ENCODE results near the gene RPRD1A.
"Not testable (repeated sequence)": the region's sequence is repeated elsewhere in the genome, so short reads cannot be mapped to it uniquely, and the experiment has no call there.

RPRD1A gene, protein sequence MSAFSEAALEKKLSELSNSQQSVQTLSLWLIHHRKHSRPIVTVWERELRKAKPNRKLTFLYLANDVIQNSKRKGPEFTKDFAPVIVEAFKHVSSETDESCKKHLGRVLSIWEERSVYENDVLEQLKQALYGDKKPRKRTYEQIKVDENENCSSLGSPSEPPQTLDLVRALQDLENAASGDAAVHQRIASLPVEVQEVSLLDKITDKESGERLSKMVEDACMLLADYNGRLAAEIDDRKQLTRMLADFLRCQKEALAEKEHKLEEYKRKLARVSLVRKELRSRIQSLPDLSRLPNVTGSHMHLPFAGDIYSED

DNA sequence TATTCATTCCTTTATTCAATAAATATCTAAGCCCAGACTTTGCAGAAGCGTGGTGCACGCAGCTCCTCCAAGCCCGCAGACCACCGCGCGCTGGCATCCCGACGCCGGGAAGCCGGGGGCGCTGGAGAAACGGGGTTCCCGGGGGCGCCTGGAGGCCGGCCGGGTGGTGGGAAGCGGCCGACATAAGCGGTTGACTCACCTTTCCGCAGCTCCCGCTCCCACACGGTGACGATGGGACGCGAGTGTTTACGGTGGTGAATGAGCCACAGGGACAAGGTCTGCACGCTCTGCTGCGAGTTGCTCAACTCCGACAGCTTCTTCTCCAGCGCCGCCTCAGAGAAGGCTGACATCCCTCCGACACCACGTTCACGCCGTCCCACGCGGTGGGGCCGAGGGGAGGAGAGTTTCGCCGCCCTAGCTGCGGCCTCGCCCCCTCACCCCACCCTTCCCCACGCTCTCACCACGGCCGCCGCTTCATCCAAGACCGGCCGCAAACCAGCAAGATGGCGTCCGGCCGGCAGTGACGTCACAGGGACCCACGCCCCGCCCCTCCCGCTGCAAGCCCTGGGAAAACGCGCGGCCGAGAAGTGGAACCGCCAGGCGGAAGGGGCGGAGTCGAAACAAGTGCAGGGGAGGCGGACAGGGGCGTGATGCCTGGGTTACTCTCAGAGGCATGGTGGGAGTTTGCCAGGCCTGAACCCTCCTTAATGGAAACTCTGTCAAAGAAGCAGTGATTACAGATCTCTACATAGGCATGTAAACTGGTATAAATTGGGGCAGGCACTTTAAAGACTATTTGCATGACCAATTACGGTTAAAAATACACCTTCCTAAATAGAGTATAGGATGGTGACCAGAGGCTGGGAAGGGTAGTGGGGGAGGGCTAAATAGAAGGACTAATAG is at the start of gene RPRD1A:
RPRD1A (minus strand) TSS at position 505 of the 903 bp plus-strand sequence; CDS start at position 350, 155 bp downstream.
- peak; percentile 68 to 99 (median 94) for DNase-seq

DNA sequence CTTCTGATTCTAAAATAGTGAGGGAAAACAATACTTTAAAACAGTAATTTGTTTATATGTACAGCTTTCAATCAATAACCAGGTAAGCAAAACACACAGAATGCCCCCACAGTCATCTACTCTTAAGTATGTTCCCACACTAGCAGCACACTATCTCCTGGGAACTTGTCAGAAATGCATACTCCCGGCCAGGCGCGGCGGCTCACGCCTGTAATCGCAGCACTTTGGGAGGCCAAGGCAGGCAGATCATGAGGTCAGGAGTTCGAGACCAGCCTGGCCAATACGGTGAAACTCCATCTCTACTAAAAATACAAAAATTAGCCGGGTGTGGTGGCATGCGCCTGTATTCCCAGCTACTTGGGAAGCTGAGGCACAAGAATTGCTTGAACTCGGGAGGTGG is 49.4 kb upstream of the RPRD1A start:
- not testable (repeated sequence) for DNase-seq

DNA sequence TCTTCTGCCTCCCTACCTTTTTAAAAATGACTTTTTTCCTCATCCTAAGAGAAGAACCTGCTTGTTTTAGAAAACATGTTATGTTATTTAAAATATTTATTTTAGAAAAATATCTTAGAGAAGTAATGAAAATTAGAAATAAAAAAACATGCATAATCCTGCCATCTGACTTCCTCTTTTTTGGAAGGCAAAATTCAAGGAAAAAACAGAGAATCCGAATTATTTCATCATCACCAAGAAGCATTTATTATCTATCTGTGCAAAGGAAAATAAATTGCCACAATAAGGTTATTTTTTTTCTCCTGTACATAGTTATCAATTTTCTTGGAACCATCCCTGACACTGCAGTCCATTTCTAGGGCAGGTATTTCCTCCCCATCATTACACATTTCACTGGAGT is 47.4 kb upstream of the RPRD1A start:
- no peak for DNase-seq

DNA sequence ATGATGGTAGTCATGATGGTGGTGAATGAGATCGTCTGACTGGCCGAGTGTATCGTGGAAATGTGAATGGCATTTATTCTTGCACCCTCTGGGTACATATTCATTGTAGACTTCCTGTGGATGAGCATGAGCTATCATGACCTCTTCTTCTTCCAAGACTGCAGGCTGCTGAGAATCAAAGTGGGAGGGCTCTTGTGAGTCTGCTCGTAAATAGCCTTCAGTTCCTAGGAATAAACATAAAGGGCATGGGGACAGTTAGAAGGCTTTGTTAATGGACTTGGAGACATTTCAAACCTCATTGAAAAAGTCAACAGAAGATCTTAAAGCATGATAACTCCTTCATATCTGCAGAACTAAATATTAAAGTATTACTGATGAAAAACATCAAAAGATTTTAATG is 46.9 kb upstream of the RPRD1A start:
- no peak for DNase-seq

DNA sequence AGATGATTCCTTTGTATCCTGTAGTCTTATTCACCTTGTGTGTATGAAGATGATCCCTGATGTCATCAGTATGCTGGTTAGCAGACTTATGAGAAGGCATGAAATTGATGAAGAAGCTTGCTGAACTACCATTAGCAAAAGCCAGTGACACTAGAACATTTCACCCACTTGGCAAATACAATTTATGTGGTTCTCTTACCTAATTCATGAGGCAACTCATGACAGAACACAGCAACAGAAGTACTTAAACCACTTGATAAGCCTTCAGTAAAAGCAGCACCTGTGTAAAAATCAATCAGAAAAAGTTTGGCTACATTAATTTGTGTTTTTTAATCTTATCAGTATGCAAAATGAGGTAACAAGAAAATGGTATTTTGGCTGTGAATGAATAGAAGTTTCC is 44.9 kb upstream of the RPRD1A start:
- DNase-seq = no peak

DNA sequence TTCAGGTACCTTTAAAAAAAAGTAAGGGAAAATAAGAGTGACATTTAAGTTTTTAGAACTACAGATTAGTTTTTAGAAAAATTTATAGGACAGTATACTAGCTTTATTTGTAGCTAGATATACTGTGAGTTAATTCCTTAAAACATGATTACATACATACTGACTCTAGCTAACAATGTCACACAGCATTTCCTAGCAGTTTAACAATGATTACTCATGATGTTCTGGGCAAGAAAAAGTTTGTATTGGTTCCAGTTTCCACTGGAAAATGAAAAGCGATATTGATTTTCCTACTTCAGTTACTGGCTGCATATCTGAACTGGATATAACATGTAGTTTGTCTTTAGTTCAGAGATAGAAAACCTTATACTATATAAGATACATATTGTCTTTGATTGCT is 42.4 kb upstream of the RPRD1A start:
- no peak for DNase-seq

DNA sequence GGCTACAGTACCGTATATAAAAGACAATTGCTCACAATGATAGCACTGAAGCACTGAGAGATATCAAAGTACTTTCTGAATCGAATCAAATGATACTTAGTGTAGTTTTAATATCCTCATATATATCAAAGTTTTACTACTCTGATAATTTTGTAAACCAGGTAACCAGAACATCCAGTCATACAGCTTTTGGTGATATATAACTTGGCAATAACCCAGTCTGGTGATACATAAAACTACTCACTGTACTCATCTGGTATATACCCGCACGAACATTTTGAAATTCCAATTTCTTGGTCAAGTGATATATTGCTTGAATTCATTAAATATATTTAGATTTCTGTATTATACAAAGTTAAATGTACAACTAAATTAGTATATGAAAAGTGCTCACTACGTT is 41.2 kb upstream of the RPRD1A start:
- DNase-seq = no peak

DNA sequence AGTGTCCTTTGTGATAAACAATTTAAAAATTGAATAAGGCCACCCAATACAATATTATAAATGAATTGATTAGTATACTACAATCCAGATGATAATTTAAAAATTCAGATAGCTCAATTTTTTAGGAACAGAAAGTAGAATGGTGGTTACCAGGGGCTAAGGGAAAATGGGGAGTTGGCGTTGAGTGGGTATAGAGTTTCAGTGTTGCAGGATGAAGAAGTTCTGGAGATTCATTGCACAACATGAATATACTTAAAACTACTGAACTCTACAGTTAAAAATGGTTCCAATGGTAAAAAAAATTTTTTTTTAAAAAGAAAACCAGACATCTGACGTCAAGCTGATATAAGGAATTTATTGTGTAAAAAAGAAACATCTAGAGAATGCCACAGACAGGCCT is 40.8 kb upstream of the RPRD1A start:
- no peak for DNase-seq

DNA sequence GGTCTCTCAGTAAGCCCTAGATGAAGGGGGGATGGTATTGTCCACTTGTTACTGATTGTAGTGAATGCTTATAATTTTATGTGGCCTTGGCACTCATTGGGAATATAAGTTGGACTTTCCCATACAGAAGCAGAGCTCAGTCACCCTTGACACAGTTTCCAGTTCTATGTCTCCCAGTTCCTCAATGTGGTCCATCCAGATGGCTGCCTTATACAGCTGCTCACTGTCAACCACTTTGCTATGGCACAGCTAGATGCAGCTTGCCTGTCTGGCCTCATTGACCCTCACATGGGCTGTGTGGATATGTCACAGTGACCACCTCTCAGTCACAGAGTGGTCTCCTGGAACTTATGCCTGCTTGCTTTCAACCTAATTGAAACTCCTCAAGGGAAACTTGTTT is 40.1 kb upstream of the RPRD1A start:
- no peak for DNase-seq

DNA sequence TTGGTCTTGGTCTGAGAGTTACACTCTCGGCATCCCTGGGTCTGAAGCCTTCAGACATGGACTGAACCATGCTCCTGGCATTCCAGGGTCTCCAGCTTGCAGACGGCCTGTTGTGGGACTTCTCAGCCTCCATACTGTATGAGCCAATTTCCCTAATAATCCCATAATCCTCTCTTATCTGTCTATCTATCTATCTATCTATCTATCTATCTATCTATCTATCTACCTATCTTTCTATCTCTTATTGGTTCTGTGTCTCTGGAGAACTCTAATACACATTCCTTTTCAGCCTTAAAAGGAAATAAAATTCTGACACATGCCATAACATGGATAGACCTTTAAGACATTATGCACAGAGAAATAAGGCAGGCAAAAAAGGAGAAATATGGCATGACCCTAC is 37.4 kb upstream of the RPRD1A start:
- DNase-seq = no peak

DNA sequence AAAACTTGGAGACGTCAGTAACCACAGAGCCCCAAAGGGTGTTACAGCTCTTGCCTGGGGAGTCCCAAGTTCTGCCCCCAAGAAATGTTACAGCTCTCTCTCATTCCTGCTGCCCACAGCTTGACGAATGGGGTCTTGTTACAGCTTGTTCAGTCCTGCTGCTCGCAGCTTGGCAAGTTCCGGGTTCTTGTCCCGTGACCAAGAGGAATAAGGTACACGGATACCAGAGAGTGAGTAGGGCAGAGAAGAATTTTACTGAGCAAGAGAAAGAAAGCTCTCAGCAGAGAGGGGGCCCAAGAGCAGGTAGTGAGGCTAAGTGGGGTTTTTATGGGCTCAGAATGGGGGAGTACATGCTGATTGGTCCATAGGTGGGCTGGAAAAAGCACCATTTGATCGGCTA is 34.6 kb upstream of the RPRD1A start:
- DNase-seq = no peak

DNA sequence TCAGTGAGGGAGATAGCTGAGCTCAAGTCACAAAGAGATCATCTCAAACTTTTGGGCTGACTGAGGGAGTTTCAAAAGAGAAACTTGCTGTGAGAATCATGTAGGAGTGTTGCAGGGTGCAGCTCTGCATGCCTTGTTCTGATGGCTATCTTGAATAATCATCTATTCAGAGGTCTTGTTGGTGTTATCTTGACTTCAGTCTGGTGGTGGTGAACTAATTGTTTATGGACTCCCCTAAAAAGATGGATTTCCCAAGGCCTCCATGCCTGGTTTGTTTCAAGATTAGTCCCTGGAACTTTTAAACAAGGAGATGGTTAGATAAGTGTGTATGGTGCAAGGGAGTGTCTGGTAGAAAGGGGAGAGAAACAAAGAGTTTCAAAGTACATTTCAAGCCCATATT is 32.0 kb upstream of the RPRD1A start:
- DNase-seq = no peak

DNA sequence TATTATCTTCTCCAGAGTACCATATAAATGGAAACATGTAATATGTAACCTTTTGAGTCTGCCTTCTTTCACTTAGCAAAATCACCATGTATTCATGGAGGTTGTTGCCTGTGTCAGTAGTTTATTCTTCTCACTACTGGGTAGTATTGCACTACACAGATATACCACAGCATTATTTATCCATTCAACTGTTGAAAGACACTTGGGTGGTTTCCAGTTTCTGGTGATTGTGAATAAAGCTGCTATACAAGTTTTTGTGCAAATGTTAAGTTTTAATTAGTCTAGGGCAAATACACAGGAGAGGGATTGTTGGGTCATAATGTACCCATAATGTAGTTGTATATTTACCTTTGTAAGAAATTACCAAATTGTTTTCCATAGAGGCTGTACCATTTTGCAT is 29.6 kb upstream of the RPRD1A start:
- DNase-seq = no peak

DNA sequence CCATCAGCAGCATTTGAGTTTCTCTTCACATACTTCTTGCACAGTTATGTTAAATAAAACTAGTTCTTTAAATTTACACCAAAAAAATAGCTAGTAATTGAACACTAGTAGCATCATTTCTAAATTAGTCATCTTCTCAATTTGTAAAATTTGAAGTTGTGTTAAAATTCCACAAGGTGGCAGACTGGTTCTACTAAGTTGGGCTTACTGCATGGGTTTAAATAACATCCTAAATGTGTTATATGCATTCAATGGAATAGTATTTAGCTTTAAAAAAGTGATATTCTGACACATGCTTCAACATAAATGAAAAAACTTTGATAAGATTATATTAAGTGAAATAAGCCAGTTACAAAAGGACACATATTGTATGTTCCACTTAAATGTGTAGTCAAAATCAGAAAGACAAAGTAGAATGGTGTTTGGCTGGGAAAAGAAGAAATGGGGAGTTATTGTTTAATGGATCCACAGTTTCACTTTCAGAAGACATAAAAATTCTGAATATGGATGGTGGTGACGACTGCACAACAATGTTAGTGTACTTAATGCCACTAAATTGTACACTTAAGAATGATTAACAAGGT is 28.7 kb upstream of the RPRD1A start:
- no peak for DNase-seq

DNA sequence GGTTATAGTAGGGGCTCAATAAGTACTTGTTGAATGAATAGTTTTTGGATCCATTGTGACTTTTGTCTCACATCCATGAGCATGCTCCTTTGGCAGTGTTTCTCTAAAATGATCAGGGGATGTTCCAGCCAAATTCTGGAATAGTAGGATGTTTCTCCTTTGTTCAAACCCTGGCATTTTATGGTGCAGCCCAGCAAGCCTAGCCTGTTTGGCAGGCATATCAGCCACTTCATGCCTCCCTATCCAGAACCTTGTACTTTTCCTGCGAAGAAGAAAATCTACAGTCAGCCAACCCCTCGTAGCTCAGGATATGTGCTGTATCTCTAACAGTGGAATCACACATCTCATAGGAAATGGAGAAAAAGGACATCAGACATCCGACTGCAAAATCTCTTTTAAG is 27.1 kb upstream of the RPRD1A start:
- no peak for DNase-seq

DNA sequence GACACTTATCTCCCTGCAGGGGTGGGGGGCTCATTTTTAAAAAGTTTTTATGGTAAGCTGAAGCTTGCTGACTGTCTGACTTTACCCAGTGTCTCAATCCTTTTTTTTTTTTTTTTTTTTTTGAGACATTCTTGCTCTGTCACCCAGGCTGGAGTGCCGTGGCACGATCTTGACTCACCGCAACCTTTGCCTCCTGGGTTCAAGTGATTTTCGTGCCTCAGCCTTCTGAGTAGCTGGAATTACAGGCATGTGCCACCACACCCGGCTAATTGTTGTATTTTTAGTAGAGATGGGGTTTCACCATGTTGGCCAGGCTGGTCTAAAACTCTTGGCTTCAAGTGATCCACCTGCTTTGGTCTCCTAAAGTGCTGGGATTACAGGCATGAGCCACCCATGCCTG is 24.8 kb upstream of the RPRD1A start:
- DNase-seq = not testable (repeated sequence)

DNA sequence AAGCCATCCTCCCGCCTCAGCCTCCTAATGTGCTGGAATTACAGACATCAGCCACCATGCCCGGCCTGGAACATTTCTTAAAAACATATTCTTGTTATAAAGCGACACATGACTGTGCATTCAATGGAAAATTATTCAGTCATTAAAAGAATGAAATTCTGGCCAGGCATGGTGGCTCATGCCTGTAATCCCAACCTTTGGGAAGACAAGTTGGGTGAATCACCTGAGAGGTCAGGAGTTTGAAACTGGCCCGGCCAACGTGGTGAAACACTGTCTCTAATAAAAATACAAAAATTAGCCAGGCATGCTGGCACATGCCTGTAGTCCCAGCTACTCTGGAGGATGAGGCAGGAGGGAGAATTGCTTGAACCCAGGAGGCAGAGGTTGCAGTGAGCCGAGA is 21.6 kb upstream of the RPRD1A start:
- no peak for DNase-seq

DNA sequence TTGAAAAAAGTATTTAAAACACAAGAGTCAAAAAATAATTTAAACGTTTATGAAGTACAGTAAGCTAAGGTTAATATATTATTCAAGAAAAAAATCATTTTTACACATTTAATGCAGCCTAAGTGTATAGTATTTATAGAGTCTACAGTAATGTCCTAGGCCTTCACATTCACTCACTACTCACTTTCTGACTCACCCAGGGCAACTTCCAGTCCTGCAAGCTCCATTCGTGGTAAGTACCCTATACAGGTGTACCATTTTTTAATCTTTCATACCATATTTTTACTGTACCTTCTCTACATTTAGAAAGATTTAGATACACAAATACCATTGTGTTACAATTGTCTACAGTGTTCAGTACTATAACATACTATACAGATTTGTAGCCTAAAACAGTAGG is 20.9 kb upstream of the RPRD1A start:
- no peak for DNase-seq

DNA sequence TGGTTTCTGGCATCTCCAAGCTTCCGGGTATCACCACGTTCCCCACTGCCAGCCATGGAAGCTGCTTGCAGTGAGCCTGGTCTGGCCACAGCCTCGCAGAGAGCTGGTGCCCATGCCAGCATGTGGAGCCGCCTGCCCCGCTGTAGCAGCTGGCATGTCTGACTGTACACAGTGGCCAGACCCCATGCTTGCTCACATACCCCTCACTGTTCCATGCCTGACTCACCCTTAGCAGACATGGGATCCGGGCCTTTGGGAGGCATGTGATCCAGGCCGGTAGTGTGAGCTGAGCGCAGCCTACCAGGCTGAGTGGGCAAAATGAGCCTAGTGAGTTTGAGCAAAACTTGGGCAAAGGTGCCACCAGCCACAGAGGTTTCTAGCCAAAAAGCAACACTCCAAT is 18.8 kb upstream of the RPRD1A start:
- DNase-seq = no peak

DNA sequence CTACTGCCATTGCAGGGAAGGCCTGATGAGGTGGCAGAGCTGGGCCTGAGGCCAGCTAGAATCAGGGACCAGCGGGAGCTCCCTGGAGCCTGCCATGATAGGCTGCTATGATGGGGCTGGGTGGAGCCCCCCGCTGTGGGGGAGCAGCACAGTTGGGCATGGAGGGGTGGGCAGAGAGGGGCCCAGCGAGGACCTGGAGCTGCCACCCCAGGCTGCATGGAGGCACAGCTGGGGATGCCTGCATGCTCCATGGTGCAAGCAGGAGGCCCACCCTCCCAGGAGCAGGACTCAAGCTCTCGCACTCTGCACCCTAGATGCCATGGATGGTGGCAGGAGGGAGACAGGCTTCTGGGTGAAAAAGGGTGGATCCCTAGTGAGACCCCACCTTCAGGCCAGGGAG is 17.8 kb upstream of the RPRD1A start:
- no peak for DNase-seq

DNA sequence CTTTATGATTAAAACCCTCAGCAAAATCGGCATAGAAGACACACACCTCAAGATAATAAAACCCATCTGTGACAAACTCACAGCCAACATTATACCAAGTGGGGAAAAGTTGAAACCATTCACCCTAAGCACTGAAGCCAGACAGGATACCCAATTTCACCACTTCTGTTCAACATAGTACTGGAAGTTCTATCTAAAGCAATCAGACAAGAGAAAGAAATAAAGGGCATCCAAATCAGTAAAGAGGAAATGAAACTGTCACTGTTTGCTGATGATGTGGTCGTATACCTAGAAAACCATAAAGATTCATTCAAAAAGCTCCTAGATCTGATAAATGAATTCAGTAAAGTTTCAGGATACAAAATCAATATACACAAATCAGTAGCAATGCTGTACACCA is 16.4 kb upstream of the RPRD1A start:
- DNase-seq = no peak

DNA sequence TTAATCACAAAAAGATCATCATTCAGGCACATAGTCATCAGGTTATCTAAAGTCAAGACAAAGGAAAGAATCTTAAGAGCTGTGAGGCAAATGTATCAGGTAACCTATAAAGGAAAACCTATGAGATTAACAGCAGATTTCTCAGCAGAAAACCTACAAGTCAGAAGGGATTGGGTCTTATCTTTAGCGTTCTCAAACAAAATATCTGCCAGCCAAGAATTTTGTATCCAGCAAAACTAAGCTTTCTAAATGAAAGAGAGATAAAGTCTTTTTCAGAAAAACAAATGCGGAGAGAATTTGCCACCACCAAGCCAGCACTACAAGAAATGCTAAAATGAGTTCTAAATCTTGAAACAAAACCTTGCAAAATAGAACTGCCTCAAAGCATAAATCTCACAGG is 13.8 kb upstream of the RPRD1A start:
- DNase-seq = not testable (repeated sequence)

All from nucleus accumbens (tissue), 56 donors.